Stimulated activated CD8-positive, alpha-beta memory T cell treated with anti-CD3 and anti-CD28 coated beads, Interleukin-4, amount 100 ng/mL, for 1 hour (primary cell): ENCODE measurements around the gene STRA8.
A peak's percentile ranks its signal among the peaks of the same experiment; 100 is the strongest.

Experiments
- DNase-seq, 2 donors: peaks; one replicate each; pipeline ENCODE4 v3.0.0-alpha.2; 2020; ENCODE audit warnings: low read depth in 2 of 2, low spot score in 1 of 2

The STRA8 gene

GRCh38 chr7:135263321-135263970, 29.8 kb downstream of the STRA8 start:
- no peak for DNase-seq

GRCh38 chr7:135265637-135266036, 32.0 kb downstream of the STRA8 start:
- no peak for DNase-seq

DNA sequence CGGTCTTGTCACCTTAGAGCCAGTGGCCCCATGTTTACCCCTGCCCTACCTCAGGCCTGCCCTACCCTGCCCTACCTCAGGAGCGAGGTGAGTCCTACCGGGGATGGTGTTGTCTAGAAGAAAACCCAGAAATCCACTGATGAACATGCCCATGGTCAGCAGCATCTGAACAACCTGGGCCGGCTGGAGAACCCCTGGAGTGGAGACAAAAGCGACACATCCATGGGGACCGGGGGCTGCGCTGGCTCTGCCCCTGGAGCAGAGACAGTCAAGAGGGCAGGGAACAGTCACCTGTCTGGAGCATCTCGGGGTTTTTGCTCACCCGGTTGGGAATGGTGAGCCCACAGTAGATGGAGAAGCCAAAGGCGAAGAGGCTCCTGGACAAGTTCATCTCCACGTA, 36.3 kb downstream of the STRA8 start:
- no peak for DNase-seq

DNA sequence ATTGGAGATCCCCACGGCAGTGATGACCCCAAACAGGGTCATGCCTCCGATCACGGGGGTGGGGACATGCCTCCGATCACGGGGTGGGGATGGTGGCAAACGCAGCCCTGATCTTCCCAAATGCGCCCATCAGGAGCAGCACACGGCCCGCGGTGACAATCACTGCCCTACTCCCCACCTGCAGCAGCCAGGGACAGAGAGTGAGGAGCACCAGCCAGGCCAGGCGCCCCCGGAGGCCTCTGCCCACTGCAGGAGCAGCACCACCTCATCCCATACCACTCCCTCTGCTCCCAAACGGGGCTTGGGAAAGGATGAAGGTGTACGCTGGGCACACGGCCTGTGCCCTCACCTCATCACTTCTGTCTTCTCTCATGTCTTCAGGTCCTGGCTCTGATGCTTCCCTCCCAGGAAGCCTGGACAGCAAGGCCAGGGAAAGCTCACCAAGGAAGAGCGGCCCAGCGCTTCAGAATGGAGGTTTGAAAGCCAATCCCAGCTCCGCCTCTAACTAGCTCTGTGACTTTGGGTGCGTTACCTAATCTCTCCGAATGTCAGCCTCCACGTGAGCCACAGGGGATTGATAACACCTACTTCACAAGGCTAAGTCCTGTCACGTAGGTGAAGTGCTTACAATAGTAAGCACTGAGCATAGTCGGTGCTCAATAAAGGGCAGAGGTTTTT, 37.1 kb downstream of the STRA8 start:
- no peak for DNase-seq

- DNase-seq: no peak
Observed at GRCh38 chr7:135271255-135271615, 37.6 kb downstream of the STRA8 start.

DNA sequence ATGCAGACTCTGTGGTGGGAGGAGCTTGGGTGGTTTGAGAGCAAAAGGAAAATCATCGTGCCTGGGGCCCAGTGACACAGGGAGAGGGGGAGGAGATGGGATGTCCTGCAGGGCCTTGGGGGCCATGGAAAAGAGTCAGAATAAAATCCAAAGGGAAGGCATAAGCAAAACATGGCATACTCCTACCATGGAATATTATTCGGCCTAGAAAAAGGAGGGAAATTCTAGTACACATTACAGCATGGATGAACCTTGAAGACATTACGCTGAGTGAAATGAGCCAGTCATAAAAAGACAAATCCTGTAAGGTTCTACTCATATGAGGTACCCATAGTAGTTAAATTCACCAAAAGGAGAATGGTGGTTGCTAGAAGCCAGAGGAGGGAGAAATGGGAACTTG, 38.7 kb downstream of the STRA8 start:
- no peak for DNase-seq

DNA sequence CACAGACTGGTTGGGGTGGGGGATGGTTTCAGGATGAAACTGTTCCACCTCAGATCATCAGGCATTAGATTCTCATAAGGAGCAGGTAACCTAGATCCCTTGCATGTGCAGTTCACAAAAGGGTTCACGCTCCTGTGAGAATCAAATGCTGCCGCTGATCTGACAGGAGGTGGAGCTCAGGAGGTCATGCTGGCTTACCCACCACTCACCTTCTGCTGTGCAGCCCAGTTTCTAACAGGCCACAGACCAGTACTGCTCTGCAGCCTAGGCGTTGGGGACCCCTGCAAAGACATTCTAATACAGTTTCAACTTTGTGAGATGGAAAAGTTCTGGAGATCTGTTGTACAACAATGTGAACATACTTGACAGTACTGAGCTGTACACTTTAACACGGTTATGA, 39.9 kb downstream of the STRA8 start:
- DNase-seq: no peak

DNA sequence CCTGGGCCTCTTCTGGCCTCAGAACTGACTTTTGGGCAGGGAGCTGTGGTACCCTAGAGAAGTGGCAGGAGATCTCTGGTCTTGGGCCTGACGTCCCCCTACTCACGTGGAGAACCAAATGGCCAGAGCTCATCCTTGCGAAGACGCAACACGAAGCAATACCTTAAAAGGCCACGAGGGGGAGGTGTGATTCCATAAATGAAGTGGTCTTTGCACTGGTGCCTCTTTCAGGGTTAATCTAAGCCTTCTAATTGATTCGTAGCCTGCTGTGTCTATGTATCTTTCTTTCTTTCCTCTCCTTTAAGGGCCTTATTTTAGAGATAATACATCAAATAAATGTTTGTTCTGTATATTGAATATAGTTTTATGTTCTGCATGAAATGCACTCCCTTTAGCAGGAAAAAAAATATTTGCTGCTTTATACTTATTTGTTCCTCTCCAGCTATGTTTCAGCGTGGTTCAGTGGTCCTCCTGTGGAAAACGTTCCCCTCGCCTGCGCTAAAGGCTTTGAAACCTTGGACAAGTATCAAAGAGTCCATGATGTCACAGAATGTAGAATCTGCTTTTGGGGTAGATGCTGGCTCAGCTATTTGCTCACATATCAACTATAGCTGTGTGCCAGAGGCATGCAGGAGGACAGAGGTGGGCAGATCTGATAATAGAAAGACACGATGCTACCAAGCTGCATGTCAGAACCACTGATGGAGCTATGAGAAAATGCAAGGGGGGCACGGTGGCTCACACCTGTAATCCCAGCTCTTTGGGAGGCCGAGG, 41.0 kb downstream of the STRA8 start:
- DNase-seq: peak; percentile 41 to 53

DNA sequence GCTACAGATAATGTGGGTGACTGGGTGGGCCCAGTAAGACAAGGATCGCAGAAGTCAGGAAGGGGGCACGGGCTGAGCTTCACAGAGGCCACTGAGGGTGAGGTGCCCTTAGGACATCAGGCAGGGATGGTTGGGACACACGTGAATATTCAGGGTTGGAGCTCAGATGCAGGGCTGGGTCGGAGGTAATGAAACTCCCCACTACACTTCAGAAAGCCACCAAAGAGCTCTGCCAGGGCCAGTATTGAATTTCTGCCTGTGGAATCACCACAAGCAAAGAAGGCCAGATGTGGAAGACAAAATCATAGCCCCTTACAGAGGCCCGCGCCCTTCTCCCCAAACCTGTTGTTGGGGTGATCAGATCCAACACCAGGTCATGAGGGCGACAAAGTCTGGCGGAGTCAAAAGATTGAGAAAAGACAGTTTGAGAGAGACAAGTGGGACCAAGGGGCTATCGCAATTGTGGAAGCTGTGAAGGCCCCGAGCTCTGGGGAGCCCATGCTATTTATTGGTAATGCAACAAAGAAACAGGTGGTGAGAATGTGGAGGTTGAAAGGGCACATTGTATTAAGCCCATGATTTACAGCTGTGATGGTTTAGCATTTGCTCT, 42.4 kb downstream of the STRA8 start:
- DNase-seq: no peak

GRCh38 chr7:135277161-135277560, 43.5 kb downstream of the STRA8 start:
- DNase-seq: no peak

GRCh38 chr7:135281363-135281949, 47.8 kb downstream of the STRA8 start:
- DNase-seq: peak; percentile 24 to 57

DNA sequence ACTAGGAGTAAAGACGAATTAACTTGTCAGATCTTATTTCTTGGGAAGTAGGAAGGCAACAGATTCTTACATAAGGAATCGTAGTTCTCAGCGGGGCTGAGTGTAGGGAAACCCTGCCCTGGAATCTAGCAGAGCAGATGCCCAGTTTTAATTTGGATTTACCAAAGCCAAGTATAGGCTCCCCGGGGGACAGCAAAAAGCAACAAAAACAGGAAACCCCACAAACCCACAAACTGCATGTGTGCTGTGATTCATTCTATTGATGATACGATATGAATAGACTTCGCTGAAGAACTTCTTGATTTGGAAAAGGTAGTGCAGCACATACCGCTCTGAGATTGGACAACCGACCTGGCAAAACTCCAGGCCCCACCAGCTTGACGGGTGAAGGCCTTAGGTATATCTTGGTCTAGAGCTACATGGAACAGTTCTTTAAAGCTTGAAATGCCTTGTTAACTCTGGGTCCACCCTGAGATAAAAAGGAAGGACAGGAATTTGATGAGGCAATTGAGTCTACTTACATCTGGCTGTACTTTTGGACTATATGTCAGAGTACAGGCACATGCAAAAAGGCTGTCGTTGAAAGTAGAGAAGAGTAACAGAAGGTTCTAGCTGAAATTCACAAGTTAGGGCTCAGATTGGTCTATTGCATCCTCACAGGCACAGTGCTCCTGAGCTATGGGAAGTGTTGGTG, 49.1 kb downstream of the STRA8 start:
- peak in 1 of 2 donors; percentile 3 for DNase-seq

DNA sequence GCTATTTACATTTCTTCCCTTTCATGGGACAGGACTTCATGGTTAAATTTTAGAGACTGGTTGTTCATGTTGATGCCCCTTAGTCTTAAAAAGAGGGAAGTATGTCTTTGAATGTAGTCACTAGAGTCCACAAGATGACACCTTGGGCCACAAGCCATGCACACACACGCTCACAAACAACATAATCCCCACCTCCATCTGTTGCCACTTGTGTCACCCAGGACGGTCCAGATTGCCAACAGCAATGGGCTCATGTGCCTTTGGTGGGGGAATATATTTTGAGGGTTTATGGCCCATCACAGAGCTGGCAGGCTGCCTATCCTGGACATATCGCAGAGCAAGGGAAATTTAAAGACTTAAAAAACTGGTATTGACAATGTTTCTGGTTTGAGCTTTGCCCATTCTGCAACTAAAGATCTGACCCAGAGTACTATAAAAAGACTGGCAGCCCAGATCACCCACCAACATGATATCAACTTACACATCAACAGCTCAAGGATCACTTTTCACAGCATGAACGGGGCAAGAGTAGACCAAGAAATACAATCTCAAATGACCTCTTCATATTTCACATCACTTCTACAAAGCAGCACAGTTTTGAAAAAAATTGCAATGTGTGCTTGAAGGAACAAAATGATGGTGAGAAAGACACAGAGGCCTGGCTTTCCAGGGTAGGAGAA, 50.5 kb downstream of the STRA8 start:
- DNase-seq: no peak

- DNase-seq: no peak
Observed at GRCh38 chr7:135285547-135286233, 52.1 kb downstream of the STRA8 start.

DNA sequence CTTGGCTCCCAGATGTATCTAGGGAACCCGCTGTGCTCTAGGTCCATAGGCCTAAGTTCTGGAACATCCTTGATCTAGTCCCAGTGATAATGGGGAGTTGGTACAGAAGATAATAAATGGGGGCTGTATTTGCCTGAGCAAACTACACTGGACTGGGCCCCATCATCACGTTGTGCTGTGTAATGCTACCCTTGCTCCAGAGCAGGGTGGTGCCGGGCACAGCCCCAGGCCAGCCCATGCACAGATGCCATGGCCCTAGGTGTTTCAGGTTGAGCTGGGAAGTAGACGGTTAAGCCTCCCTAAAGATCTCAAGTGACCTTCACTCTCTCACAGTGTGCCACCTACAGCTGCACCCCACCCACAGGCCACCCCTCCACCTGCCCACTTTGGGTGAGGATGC, 53.2 kb downstream of the STRA8 start:
- no peak for DNase-seq

- DNase-seq: no peak
Observed at GRCh38 chr7:135290594-135290993, 57.0 kb downstream of the STRA8 start.

DNA sequence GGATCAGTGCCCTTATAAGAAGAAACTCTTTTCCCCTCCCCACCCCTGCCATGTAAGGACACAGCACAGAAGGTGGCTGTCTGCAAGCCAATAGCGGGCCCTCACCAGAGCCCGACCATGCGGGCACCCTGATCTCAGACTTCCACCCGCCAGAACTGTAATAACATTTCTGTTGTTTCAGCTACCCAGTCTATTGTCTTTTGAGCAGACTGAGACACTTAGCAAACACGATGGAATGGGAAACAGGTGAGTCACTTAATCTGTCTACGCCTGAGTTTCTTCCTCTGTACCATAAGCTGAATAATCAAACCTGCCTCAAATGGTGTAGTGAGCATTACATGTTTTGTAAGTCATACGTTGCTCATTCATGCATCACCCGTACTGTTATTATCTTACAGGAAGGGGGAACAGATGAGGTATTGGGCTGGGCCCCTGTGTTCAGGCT, 58.2 kb downstream of the STRA8 start:
- no peak for DNase-seq

GRCh38 chr7:135299235-135299634, 65.6 kb downstream of the STRA8 start:
- DNase-seq: no peak

DNA sequence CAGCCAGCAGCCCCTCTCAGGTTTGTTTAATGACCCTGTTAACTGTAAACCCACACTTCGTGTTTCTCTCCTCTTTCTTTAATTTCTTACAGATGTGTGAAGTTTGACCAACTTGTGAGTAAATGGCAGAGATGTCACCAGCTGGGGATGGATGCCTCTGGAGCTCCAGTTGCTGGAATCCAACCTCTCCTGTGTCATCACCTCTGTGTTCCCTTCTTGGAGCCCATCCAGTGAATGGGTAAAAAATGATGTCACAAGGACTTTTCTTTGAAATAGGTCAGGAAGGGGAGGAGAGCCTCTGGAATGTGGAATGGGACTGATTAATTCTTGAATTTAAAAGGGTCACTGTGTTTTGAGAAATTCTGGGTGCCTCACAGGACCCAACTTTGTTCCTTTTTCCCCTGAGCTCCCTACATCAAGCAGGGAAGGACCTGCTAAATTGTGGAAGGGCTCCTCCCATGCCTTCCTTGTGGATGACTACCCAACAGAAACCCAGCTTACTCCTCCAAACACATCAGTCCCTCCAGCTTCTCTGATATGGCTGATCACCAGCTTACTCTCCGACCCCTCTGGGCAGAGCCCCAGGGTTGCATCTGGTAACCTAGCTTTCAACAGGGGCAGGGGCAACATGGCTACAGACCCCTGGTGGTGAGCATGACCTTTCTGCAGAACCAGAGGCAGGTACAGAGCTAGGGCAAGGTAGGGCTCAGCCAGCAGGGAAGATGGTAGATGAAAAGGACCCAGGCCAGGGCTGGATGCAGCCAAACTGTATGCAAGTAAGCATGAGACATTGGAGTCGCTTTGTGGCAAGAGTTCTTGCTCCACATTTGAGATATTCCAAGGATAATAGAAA, 67.5 kb downstream of the STRA8 start:
- DNase-seq: no peak
